IMR-90 (cell line): ENCODE data around the gene GABARAPL1. TPM values are rescaled to one million over a fixed set of nuclear protein-coding genes. Genes with fewer than 3 reads are reported as not detected.

Source experiments
- CEBPB ChIP-seq: IDR thresholded peaks from 2 replicates; pipeline ENCODE4 v1.6.1; 2012; ENCODE audit warnings: low read depth, low read length, improper control_type of control experiment
- CHD1 ChIP-seq: IDR thresholded peaks from 2 replicates; pipeline ENCODE4 v1.6.1; 2012; ENCODE audit warnings: low read depth, low read length, improper control_type of control experiment
- MXI1 ChIP-seq: IDR thresholded peaks from 2 replicates; pipeline ENCODE4 v1.6.1; 2012; ENCODE audit warnings: low read depth, mild to moderate bottlenecking, low read length, moderate library complexity, borderline replicate concordance
- NFE2L2 ChIP-seq: fragments of 150-350 bp; IDR thresholded peaks from 2 replicates; pipeline ENCODE4 v1.6.1; 2016; ENCODE audit warnings: low read depth, mild to moderate bottlenecking, low read length
- polyA plus RNA-seq, 3 experiments: library from polyadenylated mRNA; depleted of rRNA; stranded (reverse); fragments of >200 nt; gene quantifications; 2 replicates each; pipeline ENCODE4 v1.2.3, GENCODE V29; 2012; ENCODE audit warnings: low replicate concordance in 1 of 3
- total RNA-seq: library from RNA; depleted of rRNA; stranded (reverse); fragments of >200 nt; gene quantifications from 2 replicates; pipeline ENCODE4 v1.2.3, GENCODE V29; 2012
- TF ChIP-seq, protein P1 (sequence below): conservative IDR thresholded peaks from 2 replicates; pipeline ENCODE4 v1.5.1; 2012; ENCODE audit warnings: mild to moderate bottlenecking, low read depth, low read length, improper control_type of control experiment
- TF ChIP-seq, protein P2 (sequence below): fragments of 150-350 bp; IDR thresholded peaks from 2 replicates; pipeline ENCODE4 v1.6.1; 2016; ENCODE audit warnings: low read depth, mild to moderate bottlenecking, low read length, moderate library complexity, borderline replicate concordance

The GABARAPL1 gene
- total and polyA plus RNA-seq, 2 of the 4 experiments (the other 2 are of a cell fraction), result 51.6 to 93.6 TPM

DNA sequence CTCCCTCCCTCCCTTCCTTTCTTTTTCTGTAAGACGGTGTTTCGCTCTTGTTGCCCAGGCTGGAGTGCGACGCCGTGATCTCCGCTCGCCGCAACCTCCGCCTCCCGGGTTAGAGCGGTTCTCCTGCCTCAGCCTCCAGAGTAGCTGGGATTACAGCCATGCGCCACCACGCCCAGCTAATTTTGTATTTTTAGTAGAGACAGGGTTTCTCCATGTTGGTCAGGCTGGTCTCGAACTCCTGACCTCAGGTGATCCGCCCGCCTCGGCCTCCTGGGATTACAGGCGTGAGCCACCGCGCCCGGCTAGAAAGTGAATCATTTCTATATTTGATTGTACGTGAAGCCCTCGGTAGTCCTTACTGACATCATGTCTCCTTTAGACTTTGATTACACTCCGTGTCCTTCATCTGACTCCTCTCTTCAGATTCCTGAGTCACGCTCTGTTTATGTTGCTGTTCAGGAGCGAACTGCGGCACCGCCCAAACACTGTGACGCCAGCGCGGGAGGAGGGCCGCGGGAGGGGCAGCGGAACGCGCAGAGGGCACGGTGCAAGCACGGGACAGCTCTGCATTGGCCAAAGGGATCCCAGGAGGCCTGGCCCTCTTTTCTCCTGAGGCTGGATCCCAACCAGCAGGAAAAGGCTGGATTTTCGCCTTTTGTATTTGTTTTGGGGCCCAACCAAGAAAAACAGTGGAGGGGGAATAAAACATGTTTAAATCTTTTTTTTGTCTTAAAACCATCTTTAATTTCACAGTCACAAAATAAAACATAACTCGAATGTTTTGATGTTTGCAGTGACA, 538 bp upstream of the GABARAPL1 start (continued):
- TF ChIP-seq, protein P1, sequence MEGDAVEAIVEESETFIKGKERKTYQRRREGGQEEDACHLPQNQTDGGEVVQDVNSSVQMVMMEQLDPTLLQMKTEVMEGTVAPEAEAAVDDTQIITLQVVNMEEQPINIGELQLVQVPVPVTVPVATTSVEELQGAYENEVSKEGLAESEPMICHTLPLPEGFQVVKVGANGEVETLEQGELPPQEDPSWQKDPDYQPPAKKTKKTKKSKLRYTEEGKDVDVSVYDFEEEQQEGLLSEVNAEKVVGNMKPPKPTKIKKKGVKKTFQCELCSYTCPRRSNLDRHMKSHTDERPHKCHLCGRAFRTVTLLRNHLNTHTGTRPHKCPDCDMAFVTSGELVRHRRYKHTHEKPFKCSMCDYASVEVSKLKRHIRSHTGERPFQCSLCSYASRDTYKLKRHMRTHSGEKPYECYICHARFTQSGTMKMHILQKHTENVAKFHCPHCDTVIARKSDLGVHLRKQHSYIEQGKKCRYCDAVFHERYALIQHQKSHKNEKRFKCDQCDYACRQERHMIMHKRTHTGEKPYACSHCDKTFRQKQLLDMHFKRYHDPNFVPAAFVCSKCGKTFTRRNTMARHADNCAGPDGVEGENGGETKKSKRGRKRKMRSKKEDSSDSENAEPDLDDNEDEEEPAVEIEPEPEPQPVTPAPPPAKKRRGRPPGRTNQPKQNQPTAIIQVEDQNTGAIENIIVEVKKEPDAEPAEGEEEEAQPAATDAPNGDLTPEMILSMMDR, result no peak
- TF ChIP-seq CEBPB (0 out of 2 replicates have a peak, but pooled peaks have one; percentile 11), NFE2L2 (peak; percentile 86), CHD1 (no peak), MXI1 (0 out of 2 replicates have a peak, but pooled peaks have one; percentile 19)
- TF ChIP-seq, protein P2, sequence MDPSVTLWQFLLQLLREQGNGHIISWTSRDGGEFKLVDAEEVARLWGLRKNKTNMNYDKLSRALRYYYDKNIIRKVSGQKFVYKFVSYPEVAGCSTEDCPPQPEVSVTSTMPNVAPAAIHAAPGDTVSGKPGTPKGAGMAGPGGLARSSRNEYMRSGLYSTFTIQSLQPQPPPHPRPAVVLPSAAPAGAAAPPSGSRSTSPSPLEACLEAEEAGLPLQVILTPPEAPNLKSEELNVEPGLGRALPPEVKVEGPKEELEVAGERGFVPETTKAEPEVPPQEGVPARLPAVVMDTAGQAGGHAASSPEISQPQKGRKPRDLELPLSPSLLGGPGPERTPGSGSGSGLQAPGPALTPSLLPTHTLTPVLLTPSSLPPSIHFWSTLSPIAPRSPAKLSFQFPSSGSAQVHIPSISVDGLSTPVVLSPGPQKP, result no peak
